Measurements from ENCODE around the gene MNDA.

GRCh38 chr1:158794247-158794646 lies 36.9 kb upstream of the MNDA start:
- no peak for TF ChIP-seq CTCF (conservative IDR thresholded peaks at IDR 0.05; ENCODE audit: low read depth, low read length)
- no peak for TF ChIP-seq EZH2 (IDR thresholded peaks at IDR 0.05; ENCODE audit: low read length, unreplicated experiment)
- TF ChIP-seq EZH2phosphoT487 (IDR thresholded peaks at IDR 0.05; ENCODE audit: borderline replicate concordance, low read length) = no peak

All from PC-3 (cell line).